Measurements from ENCODE around the gene MYOD1.

MYOD1 gene

GRCh38 chr11:17703951-17704350 is 15.4 kb upstream of the MYOD1 start:
- DNase-seq, result no peak

DNA sequence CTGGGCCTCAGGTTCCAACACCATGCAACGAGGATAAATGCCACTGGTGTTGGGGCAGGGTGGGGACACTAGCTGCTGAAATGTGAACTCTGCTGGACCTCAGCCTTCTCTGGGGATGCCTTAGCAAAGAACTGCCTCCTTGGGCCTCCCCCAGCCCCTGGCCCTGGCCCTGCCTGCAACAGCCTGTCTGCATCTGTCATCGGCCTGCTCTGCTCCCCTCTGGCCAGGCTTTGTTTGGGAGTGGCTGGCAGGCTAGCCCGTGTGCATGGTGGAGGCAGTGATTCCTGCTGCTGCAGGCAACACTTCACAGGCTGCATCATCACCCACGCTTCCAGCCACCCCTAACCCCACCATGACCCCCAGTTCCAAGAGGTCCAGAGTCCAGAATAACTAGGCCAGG is 11.5 kb upstream of the MYOD1 start:
- DNase-seq, result no peak

- DNase-seq, result no peak
Measured at GRCh38 chr11:17711836-17712235, 7.5 kb upstream of the MYOD1 start.

- DNase-seq, result no peak
Measured at GRCh38 chr11:17713851-17714250, 5.5 kb upstream of the MYOD1 start.

GRCh38 chr11:17714356-17714854 is 5.0 kb upstream of the MYOD1 start:
- DNase-seq, result no peak

- no peak for DNase-seq
Measured at GRCh38 chr11:17714870-17715269, 4.5 kb upstream of the MYOD1 start.

GRCh38 chr11:17716807-17717206 is 2.6 kb upstream of the MYOD1 start:
- no peak for DNase-seq

DNA sequence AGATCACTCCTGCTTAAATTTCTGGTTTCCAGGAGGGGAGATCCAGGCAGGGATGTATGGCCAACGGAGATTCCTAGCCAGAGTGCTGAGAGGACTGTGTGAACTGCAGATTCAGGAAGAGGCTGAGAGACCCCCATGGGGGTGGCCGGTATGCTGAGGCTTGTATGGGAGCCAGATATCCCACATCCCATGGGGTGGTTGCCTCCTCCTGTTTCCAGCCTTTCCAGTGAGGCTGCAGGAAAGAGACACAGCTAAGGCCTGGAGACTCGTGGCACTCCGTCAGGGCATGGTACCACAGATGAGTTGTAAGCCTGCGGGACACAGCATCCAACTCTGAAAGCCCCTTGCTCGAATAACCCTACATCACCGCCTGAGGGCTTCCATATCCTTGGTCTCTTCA is 1.4 kb upstream of the MYOD1 start:
- no peak for DNase-seq

DNA sequence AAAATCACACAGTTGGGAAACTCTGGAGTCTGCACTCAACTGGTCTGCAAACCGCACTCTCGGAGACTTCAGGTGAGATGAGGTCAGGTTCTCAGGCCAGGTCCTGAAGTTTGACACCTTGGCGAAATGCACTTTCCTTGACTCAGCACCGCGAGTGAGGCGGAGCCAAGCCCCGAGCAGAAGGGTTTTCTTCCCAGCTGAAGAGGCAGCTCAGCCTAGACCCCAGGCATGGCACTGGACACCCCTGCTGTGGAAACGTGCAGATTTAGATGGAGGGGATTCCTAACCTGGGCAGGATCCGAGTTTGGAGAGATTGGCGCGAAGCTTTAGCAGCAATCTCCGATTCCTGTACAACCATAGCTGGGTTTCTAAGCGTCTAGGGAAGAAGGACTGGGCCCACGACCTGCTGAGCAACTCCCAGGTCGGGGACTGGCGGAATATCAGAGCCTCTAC is 835 bp upstream of the MYOD1 start:
- no peak for DNase-seq

DNA sequence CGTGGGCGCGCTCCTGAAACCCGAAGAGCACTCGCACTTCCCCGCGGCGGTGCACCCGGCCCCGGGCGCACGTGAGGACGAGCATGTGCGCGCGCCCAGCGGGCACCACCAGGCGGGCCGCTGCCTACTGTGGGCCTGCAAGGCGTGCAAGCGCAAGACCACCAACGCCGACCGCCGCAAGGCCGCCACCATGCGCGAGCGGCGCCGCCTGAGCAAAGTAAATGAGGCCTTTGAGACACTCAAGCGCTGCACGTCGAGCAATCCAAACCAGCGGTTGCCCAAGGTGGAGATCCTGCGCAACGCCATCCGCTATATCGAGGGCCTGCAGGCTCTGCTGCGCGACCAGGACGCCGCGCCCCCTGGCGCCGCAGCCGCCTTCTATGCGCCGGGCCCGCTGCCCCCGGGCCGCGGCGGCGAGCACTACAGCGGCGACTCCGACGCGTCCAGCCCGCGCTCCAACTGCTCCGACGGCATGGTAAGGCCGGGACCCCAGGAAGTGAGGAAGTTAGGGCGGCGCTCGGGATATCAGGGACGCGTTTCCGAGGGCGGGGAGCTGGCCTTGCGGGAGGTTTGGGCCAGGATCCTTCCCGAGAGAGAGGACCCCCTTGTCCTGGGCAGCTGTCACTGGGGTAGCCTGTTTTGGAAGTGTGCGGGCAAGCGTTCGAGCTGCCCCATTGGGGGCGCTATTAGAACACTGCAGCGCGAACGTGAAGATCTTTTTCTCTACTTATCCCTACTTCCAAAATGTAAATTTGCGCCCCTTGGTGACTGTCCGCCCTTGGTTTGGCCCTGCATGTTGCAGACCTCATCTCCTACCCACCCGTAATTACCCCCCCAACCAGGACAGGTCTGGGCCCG is 796 bp downstream of the MYOD1 start:
- no peak for DNase-seq

DNA sequence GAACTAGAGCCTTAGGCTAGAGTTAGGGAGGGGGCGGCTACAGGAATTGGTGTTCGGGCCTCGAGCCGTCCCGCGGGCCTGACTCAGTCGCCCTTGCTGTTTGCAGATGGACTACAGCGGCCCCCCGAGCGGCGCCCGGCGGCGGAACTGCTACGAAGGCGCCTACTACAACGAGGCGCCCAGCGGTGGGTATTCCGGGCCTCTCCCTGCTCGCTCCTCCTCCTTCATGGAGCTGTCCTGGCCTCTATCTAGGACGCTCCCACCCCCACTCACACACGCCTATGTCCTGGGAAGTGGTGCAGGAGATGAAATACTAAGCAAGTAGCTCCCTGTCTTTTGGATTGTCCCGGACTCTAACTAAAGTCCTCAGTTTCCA is 1.4 kb downstream of the MYOD1 start:
- DNase-seq, result no peak

GRCh38 chr11:17721242-17721999 is 2.0 kb downstream of the MYOD1 start:
- no peak for DNase-seq

- no peak for DNase-seq
Measured at GRCh38 chr11:17722000-17722643, 2.8 kb downstream of the MYOD1 start.

- DNase-seq, result no peak
Measured at GRCh38 chr11:17724020-17724908, 4.9 kb downstream of the MYOD1 start.

DNA sequence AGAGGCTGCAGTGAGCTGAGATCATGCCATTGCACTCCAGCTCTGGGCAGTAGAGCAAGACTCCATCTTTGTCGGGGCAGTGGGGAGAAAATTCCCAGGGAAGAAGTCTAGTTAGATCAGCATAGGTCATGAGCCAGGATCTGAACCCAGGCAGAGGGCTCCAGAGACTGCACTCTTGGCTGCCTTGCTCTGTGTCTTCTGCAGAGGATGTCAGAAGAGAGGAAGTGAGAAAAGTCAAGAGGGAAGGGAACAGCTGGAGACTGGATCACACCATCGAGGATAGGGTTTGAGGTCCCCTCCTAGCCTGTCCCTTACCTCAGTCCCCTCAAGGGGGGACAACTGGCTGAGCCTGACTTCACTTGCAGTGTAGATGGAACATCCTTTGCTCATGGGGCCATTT is 5.8 kb downstream of the MYOD1 start:
- DNase-seq, result no peak

- no peak for DNase-seq
Measured at GRCh38 chr11:17730137-17730536, 10.8 kb downstream of the MYOD1 start.

- peak; percentile 65 to 75 for DNase-seq
Measured at GRCh38 chr11:17730608-17731462, 11.5 kb downstream of the MYOD1 start.

DNA sequence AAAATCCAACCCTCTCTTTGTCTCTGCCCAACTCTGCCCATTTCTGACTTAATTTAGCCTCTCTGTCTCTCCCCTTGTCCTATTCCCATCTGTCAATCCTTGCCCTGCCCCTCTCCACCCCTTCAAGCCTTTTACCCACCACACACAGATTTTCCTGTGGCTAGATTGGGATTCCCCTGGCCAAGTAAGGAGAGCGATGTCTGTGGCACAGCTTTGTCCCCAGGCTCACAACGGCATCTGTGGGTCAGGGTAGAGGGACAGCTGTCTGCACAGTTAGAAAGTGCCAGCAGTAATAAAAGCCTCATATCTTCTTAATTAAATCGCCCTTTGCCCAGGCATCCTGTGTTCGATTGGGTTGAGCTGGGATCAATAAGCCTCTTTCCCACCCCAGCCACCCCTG is 13.9 kb downstream of the MYOD1 start:
- no peak for DNase-seq

- peak in 1 of 2 donors; percentile 43 for DNase-seq
Measured at GRCh38 chr11:17734418-17734911, 15.1 kb downstream of the MYOD1 start, which contains the start of gene KCNC1. TSS of gene KCNC1 (plus strand) at chr11:17734781. CDS start at chr11:17736003, 1,222 bp downstream.

GRCh38 chr11:17734986-17735817 is 15.8 kb downstream of the MYOD1 start:
- DNase-seq, result peak in 1 of 2 donors; percentile 19
